DMS153 (cell line): ENCODE measurements around the gene CFAP20.

Source experiments
- DNase-seq: peaks from one replicate; lab custom pipeline; 2025; lab: John Stamatoyannopoulos, UW

Gene CFAP20

DNA sequence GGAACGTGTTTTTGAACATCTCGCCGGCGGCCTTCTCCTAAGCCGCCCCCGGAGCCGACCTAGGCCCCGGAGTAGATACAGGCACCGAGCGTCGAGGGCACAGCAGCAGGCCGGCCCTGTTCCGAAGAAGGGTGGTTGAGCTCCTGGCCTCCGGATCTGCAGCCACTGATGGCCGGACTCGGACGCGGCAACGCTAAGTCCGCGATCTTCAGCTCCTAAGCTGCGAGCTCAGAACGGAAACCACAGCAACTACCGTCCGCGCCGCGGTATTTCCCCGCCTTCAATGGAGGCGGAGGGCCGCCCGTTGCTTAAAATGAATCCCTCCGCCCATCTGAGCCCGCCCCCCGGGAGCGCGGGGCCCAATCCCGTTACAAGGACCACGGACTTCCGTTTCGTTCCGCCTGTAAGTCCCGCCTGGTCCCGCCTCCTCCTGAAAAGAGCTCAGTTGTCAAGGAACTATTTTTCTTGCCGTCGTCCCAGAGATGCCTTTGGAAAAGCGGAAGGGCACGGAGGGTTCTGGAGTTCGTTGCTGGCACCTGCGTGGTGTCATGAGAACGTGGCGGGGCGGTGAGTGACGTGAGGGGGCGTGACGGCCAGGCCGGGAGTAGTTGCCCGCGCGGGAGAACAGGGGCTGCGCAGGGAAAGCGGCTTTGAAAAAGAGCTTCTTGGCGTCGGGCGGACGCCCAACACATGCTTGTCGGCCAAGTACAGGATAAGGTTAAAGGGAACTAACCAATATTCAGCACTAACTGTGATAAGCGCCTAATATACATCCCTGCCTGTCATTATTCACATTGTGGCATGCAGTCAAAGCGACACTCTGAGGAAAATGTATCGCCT, at the start of gene CFAP20:
Gene CFAP20, minus strand, starts transcription at position 285 of the 840 bp plus-strand sequence. Its CDS starts 266 bp downstream, at position 19.
- DNase-seq = peak; percentile 100

- DNase-seq = no peak
Observed at GRCh38 chr16:58177353-58177710, 48.2 kb upstream of the CFAP20 start.

DNA sequence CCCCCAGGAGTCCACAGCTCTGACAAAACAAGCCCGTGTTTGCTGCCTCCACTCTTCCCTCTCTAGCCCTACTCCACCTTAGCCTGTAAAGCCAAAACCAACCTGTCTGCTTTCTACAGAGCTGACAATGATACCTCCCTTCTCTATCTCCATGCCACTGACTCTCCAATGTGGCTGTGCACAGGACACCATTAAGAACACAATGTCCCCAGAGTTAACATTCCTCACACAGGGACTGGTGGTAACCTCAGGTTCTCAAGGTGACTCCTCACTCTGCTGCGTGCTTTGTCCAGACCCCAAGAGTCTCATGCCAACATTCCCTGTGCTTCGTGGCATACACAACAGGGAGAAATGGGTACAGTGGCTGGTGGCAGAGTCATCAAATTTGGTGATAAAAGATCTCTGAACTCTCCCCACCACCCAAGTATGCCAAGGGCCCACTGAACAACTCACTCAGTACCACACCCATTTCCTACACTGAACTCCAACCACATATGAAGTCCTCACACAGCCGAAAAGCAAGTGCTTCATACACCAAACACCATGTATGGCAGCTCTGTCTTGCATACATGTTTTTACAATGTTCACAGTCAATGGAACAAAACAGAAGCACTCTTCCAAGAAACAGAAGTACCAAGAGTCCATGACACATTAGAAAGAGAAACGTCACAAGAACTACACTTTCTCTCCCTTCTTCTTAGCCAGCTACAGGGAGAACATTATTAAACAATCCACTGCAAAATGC, 47.6 kb upstream of the CFAP20 start:
- no peak for DNase-seq

DNA sequence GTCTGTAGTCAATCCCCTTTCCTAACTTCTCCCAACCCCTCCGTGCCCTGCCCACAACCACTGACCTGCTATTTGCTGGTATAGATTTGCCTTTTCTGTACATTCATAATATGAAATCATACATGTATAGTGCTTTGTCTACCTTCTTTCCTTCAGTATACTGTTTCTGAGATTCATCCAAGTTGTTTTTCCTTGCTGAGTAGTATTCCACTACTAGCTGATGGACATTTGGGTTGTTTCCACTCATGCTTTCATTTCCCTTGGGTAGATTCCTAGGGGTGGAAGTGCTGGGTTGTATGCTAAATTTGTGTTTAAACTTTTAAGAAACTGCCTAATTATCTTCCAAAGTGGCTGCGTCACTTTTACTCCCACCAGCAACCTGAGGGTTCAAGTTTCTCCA, 41.0 kb upstream of the CFAP20 start:
- DNase-seq = no peak

DNA sequence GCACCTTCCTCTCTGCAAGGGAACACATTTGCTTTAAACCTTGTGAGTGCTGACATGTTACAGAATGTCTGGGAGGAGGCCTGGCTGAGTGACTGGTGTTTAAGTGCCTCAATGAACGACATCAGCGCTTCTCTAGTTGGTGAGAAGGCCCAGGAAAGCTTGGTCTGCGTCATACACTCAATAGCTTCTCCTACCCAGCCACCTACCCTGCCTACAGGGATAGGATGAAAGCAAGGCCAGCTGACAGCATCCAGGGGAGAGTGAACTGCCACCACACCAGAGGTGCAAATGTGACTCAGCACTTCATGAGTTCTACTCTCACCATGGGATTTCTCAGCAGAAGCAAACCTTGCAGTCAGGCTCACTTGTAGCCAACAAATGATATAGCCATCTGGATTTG, 31.7 kb upstream of the CFAP20 start:
- no peak for DNase-seq

DNA sequence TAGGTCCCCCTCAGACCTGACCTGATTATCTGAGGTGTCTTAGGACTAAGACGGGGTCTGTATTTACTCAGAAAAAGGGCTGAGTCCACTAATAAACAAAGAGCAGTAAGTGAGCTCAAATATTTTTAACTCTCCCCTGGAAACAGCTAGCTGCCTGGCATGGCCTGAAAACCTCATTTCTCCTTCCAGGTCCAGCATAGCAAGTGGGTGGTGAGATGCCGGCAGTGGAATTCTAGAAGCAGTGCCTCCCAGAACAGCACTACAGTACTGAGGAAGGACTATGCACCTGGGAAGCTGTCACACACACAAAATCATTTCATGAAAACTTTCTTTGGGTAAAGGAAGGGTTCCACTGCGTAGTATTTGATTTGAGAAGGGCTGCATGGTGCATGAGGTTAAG, 29.5 kb upstream of the CFAP20 start:
- no peak for DNase-seq

DNA sequence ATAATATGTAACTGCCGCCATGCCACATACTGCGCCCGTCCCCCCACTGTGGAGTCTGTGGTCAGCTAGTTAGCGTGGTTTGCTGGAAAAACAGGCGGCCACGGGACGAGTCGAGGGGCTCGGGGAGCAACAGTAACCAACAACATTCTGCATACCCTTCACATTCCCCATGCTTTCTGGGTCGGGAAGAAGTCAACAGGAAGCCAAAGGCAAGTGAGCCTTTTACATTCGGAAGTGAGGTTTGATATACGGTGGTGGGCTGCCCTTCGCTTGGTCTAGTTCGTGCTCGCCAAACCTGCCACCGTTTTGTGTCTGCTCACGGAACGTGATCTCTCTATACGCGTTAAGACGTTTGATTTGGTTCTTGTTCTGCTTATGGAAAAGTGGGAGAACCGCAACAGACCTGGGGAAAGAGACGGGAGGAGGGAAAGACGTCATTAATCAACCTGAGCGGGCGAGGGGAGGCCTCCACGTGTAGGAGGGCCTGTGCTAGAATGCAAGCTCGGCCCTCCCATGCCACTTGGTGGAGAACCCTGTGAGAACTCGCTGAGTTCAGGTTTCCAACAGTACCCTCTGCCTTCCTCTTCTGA, 28.9 kb upstream of the CFAP20 start:
- DNase-seq = no peak

DNA sequence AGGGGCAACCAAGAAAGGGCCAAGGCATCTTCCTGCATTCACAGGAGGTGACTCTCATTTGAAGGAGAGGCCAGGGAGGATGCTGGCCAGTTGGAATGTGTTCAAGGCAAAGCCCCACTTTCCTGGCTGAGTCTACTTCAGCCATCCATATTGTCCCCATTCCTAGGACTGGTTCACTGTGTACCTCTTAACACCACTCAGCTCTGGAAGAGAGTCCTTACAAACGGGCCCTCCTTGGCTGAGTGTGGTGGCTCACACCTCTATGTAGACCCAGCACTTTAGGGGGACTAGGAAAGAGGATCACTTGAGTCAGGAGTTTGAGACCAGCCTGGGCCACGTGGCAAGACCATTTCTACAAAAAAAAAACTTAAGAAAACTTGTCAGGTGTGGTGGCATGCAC, 28.1 kb upstream of the CFAP20 start:
- DNase-seq = no peak

DNA sequence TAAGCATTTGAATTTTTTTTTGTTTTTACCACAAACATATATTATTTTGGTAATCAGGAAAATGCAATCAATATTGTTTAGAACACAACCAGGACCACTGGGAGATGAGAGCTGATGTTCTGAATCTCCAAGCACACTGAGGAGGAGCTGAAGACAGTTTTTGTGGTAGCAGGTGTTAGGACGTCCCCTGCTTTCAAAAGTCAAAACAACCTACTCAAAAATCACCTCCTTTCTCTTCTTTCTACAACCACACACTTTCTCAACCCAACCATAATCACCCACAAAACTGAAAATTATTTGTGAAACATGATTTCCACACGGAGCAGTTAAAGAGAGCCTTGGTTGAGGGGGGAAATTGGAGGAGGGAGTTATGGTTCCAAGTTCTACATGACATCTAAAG, 26.7 kb upstream of the CFAP20 start:
- DNase-seq = no peak

DNA sequence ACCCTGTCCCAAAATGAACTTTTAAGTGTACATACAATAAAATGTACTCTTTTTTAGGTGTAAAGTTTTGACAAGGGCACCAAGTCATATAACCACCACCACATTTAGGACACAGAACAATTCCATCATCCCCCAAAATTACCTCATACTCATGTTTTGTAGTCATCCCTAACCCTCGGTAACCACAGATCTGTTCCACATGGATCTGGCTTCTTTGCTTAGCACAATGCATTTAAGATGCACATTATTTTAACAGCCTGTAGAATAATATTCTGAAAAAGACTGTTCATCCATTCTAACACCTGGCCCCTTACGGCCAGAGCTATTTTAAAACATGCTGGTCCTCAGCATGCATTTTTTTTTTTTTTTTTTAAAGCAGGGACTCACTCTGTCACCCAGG, 25.2 kb upstream of the CFAP20 start:
- no peak for DNase-seq

DNA sequence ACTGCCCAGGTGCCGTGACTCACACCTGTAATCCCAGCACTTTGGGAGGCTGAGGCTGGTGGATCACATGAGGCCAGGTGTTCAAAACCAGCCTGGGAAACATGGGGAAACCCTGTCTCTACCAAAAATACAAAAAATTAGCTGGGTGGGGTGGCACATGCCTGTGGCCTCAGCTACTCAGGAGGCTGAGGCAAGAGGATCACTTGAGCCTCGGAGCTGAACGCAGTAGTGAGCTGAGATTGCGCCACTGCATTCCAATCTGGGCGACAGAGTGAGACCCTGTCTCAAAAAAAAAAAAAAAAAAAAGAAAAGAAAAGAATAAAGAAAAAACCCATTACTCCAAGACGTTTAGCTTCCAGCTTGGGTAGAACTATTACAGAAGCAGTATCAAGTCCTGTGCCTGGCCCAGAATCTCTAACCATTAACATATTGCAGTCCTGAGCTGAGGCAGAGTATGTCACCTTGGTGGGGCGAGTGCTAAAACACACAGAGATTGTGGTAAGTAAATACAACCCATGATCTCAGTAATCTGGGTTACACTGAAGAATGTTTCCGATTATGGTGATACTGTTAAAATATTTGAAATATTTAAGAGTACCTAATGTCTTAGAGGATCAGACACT, 23.2 kb upstream of the CFAP20 start:
- DNase-seq = no peak

GRCh38 chr16:58148526-58148925, 19.3 kb upstream of the CFAP20 start:
- no peak for DNase-seq

- DNase-seq = no peak
Observed at GRCh38 chr16:58148099-58148498, 18.9 kb upstream of the CFAP20 start.

DNA sequence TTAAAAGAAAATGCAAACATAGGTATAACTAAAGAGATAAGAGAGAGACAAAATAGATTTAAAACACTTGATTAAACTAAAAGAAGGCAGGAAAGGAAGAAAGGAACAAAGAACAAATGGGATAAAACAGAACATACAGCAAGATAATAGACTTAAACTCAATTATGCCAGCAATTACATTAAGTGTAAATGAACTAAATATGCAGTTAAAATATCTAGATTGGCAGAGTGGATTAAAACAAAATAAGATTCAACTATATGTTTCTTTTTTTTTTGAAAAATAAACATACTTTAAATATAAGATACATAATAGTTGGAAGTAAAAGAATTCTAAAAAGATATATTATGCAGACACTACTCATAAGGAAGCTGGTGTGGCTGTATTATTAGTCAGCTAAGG, 9.7 kb upstream of the CFAP20 start:
- no peak for DNase-seq

- no peak for DNase-seq
Observed at GRCh38 chr16:58137581-58137980, 8.4 kb upstream of the CFAP20 start.

DNA sequence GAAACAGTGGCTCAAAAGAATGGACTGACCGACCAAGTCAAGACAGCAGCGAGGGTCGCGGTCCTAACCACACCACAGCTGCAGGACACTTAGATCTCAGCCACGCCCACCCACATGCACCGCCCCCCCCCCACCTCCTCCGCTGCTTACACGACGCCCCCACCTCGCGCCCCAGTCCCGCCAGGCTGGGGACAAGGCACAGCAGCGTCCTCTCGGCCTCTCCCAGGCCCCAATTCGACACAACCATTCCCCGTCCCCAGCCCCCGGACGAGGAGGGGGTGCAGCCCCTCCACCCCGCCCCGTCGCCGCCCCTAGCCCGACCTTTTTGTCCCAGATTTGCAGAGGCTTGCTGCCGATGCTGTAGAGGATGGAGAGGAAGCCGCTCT, 477 bp downstream of the CFAP20 start:
- no peak for DNase-seq

GRCh38 chr16:58128181-58128631, 975 bp downstream of the CFAP20 start:
- no peak for DNase-seq

- DNase-seq = no peak
Observed at GRCh38 chr16:58127634-58128033, 1.5 kb downstream of the CFAP20 start.

- DNase-seq = no peak
Observed at GRCh38 chr16:58127033-58127556, 2.1 kb downstream of the CFAP20 start.

GRCh38 chr16:58126451-58126961, 2.7 kb downstream of the CFAP20 start:
- no peak for DNase-seq

- no peak for DNase-seq
Observed at GRCh38 chr16:58125781-58126335, 3.3 kb downstream of the CFAP20 start.

- no peak for DNase-seq
Observed at GRCh38 chr16:58125041-58125440, 4.1 kb downstream of the CFAP20 start.
